Heart left ventricle (tissue), 13 donors: Measurements from ENCODE around the gene ITGA11.

Experiments
- CTCF ChIP-seq, 12 donors: fragments of 200-600 bp; sonication (generic) in 4 of 12; IDR thresholded peaks; one replicate each; pipeline versions ENCODE4 v1.5.0 to v1.8.0; 2018 to 2022; ENCODE audit warnings: antibody characterized with exemption in 12 of 12, mild to moderate bottlenecking in 5 of 12
- POLR2A ChIP-seq, 2 donors: fragments of 450-650 bp; IDR thresholded peaks; one replicate each; pipeline ENCODE4 v1.6.1; 2017; ENCODE audit warnings: antibody characterized with exemption in 2 of 2, mild to moderate bottlenecking in 2 of 2, moderate library complexity in 2 of 2
- donor health status: ischemic (EF 13 %, LVEDD 7.1; RV severe dilation, severe dysfunction).
- donor health status: DM: no; HTN: yes; CAD: no.
- donor health status: DM: no; HTN: no; CAD: no.
- donor health status: ischemic (EF 25% LVEDD 6.9; RV normal size, moderate dysfunction).
- donor health status: ischemic (EF 25% LVEDD 5.7; RV mildly dilated, moderate dysfunction).
- donor health status: ischemic (EF 35%, LVEDD 5.7; RV mildly dilated, moderate dysfunction).
- donor health status: nonischemic (EF 11% LVEDD 7.7; RV severe dilation, severe dysfunction).
- donor health status: DM: yes; HTN: yes; CAD: no.
- donor health status: PGD.
- donor health status: ischemic (EF 29% LVEDD 5.4; RV normal size, mild dysfunction).
- donor health status: nonischemic (EF 23%, LVEDD 6.1; RV moderate dilation, normal function).

- TF ChIP-seq CTCF (IDR thresholded peaks at IDR 0.05) = no peak
- TF ChIP-seq POLR2A (IDR thresholded peaks at IDR 0.05) = no peak
Measured at GRCh38 chr15:68464448-68465090, 32.6 kb upstream of the ITGA11 start.
